Cortex of kidney (tissue), 1 donor: Measurements from ENCODE around the gene SPRED1.
"Not testable (repeated sequence)": the region's sequence is repeated elsewhere in the genome, so short reads cannot be mapped to it uniquely, and the experiment has no call there.

Experiments
- DNase-seq: peaks from one replicate; lab custom pipeline; 2025; lab: John Stamatoyannopoulos, UW

Gene SPRED1

GRCh38 chr15:38231436-38231835 lies 21.2 kb upstream of the SPRED1 start:
- no peak for DNase-seq

GRCh38 chr15:38237021-38237420 lies 15.6 kb upstream of the SPRED1 start:
- DNase-seq = not testable (repeated sequence)

GRCh38 chr15:38238311-38238710 lies 14.3 kb upstream of the SPRED1 start:
- no peak for DNase-seq

GRCh38 chr15:38242055-38242454 lies 10.6 kb upstream of the SPRED1 start:
- DNase-seq = no peak

- no peak for DNase-seq
These were observed 9.2 kb upstream of the SPRED1 start for GRCh38 chr15:38243278-38244055.

- no peak for DNase-seq
These were observed 5.3 kb upstream of the SPRED1 start for GRCh38 chr15:38247336-38247735.

GRCh38 chr15:38253351-38253781 lies 730 bp downstream of the SPRED1 start:
- DNase-seq = no peak

GRCh38 chr15:38254051-38254883 lies 1.6 kb downstream of the SPRED1 start:
- no peak for DNase-seq

GRCh38 chr15:38255690-38256089 lies 3.1 kb downstream of the SPRED1 start:
- DNase-seq = no peak

- DNase-seq = no peak
These were observed 5.0 kb downstream of the SPRED1 start for GRCh38 chr15:38257676-38258075.

GRCh38 chr15:38259134-38259533 lies 6.5 kb downstream of the SPRED1 start:
- no peak for DNase-seq

GRCh38 chr15:38260077-38260476 lies 7.4 kb downstream of the SPRED1 start:
- DNase-seq = no peak

GRCh38 chr15:38263251-38263650 lies 10.6 kb downstream of the SPRED1 start:
- no peak for DNase-seq

GRCh38 chr15:38263996-38264395 lies 11.4 kb downstream of the SPRED1 start:
- DNase-seq = no peak

GRCh38 chr15:38266247-38266986 lies 13.8 kb downstream of the SPRED1 start:
- DNase-seq = no peak

GRCh38 chr15:38267421-38268022 lies 14.9 kb downstream of the SPRED1 start:
- no peak for DNase-seq

- DNase-seq = no peak
These were observed 18.5 kb downstream of the SPRED1 start for GRCh38 chr15:38271144-38271543.

- no peak for DNase-seq
These were observed 19.3 kb downstream of the SPRED1 start for GRCh38 chr15:38271895-38272294.

GRCh38 chr15:38272431-38272830 lies 19.8 kb downstream of the SPRED1 start:
- DNase-seq = not testable (repeated sequence)

GRCh38 chr15:38274135-38274534 lies 21.5 kb downstream of the SPRED1 start:
- DNase-seq = no peak

GRCh38 chr15:38275959-38276358 lies 23.3 kb downstream of the SPRED1 start:
- no peak for DNase-seq

GRCh38 chr15:38277281-38277680 lies 24.6 kb downstream of the SPRED1 start:
- DNase-seq = not testable (repeated sequence)
